Right renal cortex interstitium (tissue), 3 donors: ENCODE measurements around the gene RPSA. TPM values are rescaled to one million over a fixed set of nuclear protein-coding genes. Genes with fewer than 3 reads are reported as not detected.
"Not testable (repeated sequence)": the region's sequence is repeated elsewhere in the genome, so short reads cannot be mapped to it uniquely, and the experiment has no call there.

Experiments
- DNase-seq, 3 donors: peaks; one replicate each; pipeline ENCODE4 v3.0.0-alpha.2; 2013; ENCODE audit warnings: low read depth in 3 of 3, low spot score in 2 of 3
- polyA plus RNA-seq, 3 donors: library from polyadenylated mRNA; unstranded; fragments of 120-200 nt; gene quantifications; one replicate each; pipeline ENCODE4 v1.2.1, GENCODE V29; 2013; ENCODE audit not compliant: insufficient read length in 3 of 3

Gene RPSA
- polyA plus RNA-seq, 3 donors, result 1,500 to 1,691 (median 1,570) TPM

DNA sequence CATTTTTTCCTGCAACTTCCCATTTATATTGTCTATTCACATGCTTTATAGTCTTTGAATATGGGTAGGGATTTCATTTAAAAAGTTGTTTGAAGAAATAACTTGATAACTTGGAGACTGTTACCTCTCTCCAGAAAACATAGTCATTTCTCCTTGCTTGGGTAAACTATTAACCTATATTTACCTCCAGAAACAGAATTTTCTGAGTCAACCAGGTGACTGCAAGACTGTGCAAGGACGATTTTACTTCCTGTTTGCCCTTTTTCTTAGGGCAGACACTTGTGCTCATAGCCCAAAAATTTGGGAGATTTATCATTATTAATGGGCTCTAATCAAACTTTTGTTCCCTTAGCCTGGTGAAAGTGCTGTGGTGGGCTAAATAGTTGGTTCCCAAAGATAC is 46.6 kb downstream of the RPSA start:
- no peak for DNase-seq

DNA sequence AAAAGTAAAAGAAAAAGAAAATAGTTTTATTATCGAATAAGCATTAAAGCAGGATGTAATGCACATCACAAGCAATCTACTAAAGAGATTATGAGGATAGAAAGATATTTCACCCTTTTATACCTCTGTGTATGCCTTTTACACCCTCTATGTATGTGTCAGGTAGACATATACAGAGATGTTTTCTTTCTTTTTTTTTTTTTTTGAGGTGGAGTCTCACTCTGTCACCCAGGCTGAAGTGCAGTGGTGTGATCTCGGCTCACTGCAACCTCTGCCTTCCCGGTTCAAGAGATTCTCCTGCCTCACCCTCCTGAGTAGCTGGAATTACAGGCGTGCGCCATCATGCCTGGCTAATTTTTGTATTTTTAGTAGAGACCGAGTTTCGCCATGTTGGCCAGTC is 47.4 kb downstream of the RPSA start:
- not testable (repeated sequence) for DNase-seq

DNA sequence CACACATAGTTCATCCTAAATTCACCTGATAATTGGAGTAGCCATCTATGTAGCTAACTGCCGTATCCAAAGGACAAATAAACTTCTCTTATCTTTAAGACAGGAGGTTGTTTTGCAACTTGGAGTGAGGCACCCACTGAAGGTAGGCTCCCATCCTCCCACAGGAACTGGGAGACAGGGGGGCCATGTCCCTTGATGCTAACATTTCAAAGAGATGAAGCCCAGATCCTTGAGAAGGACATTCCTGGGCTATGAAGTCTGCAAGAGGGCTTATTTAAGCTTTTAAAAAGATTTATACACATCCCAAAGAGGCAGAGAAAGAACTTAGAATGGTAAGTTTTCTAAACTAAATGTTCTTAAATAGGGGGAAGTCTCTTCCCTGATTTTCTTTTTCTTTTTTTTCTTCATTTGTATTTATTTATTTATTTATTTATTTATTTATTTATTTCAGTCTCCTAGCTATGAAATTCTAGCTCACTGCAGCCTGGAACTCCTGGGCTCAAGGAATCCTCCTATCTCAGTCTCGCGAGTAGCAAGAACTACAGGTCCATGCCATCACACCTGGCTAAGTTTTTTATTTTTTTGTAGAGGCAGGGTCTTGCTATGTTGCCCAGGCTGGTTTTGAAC is 48.2 kb downstream of the RPSA start:
- no peak for DNase-seq

DNA sequence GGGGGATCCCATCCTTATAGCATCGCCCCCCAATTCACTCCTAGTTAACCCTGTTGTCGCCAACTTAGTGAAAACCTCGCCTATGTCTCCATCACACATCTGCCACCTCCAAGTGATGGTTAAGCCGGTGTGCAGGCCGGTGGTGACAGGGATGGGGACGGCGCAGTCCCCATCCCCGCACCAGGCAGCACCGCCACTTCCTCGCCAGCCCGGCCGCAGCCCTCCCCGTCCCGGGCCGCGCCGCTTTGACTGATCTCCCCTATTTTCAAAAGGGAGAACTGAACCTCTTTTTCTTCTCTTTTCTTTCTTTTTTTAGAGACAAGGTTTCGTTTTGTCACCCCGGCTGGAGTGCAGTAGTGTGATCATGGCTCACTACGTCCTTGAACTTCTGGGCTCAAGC is 49.6 kb downstream of the RPSA start:
- DNase-seq, result no peak

DNA sequence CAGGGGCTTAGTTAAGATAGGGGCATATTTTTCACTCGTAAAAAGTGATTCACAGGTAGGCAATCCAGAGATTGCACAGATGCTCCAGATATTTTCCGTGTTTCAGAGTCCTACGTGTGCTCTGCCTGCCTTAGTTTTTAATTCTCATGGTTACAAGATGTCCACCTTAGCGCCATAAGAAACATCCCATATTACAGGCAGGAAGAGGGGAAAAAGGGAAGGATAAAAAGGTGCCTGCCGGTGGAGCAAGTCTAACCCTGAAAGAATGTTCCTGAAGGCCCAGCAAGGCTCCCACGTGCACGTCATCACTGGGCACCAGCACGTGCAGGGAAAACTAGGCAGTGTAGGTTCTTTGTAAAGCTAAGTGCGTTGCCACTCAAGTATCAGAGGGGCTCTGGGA is 50.8 kb downstream of the RPSA start:
- DNase-seq, result no peak

DNA sequence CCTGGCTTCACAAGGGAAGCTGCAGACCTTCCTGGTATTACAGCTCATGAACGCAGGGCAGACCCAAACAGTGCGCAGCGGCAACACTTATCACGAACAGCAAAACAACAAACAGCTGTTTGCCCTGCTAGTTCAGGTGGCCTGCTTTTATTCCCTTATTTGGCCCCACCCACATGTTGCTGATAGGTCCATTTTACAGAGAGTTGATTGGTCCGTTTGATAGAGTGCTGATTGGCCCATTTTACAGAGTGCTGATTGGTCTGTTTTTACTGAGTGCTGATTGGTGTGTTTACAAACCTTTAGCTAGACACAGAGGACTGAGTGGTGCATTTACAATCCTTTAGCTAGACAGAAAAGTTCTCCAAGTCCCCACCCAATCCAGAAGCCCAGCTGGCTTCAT is 52.1 kb downstream of the RPSA start:
- not testable (repeated sequence) for DNase-seq

DNA sequence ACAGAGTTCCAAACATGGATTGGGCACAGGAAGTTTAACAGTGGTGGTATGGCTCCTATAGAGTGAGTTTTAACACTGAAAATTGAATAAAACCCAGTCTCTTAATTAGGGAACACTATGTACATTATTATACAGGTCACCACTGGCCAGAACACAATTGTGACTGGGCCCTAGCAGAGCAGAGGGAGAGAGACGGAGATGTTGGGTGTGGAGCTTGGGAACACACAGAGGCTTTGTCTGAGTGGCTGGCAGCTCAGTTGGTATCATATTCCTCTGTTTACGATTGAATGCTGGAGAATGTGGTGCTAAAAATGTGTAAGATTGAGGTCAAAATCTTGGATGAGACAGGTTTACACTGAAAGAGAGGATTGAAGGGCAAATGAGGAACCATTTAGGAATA is 54.2 kb downstream of the RPSA start:
- DNase-seq, result no peak

Other genes with a start within 250 kb of the RPSA start
- gene XIRP1, start 214.1 kb upstream of the RPSA start, polyA plus RNA-seq, result under 1 TPM; 0.12 to 0.47 (median 0.16) TPM
- gene CX3CR1, start 126.7 kb upstream of the RPSA start, polyA plus RNA-seq, result 1 to 10 TPM; 4.8 to 5.9 (median 4.9) TPM
- gene CCR8, start 77.0 kb upstream of the RPSA start, polyA plus RNA-seq, result not detected
- gene SLC25A38, start 23.4 kb upstream of the RPSA start, polyA plus RNA-seq, result 10 to 100 TPM; 33.4 to 37.9 (median 35.1) TPM
- gene MOBP, start 61.0 kb downstream of the RPSA start, polyA plus RNA-seq, result under 1 TPM in 2 of 3 donors, not detected in 1; 0.04 to 0.08 TPM